ENCODE results near the gene PRSS27.
"Not testable (repeated sequence)": the region's sequence is repeated elsewhere in the genome, so short reads cannot be mapped to it uniquely, and the experiment has no call there.

PRSS27 gene

GRCh38 chr16:2698103-2698870, 21.7 kb downstream of the PRSS27 start:
- no peak for TF ChIP-seq CTCF (IDR thresholded peaks at IDR 0.05; ENCODE audit: control insufficient read depth, extremely low read depth, insufficient read depth)
- DNase-seq (ENCODE audit: low read depth) = no peak
- H3K4me3 ChIP-seq (ENCODE audit: low read depth, low read length) = no peak overlapping the region

GRCh38 chr16:2697401-2697948, 22.5 kb downstream of the PRSS27 start:
- no peak for DNase-seq (ENCODE audit: low read depth)
- TF ChIP-seq CTCF (IDR thresholded peaks at IDR 0.05; ENCODE audit: control insufficient read depth, extremely low read depth, insufficient read depth) = no peak
- H3K4me3 ChIP-seq (ENCODE audit: low read depth, low read length) = no peak overlapping the region

GRCh38 chr16:2696601-2697250, 23.3 kb downstream of the PRSS27 start:
- H3K4me3 ChIP-seq (ENCODE audit: low read depth, low read length) = not testable (repeated sequence)

GRCh38 chr16:2692948-2693651, 26.9 kb downstream of the PRSS27 start:
- DNase-seq (ENCODE audit: low read depth) = peak; percentile 66
- peak overlapping the region; percentile 16 for H3K4me3 ChIP-seq (ENCODE audit: low read depth, low read length)
- no peak for TF ChIP-seq CTCF (IDR thresholded peaks at IDR 0.05; ENCODE audit: control insufficient read depth, extremely low read depth, insufficient read depth)

More at GRCh38 chr16:2696601-2697250, 23.3 kb downstream of the PRSS27 start:
- DNase-seq (ENCODE audit: low read depth) = not testable (repeated sequence)

- no peak for TF ChIP-seq CTCF (IDR thresholded peaks at IDR 0.05; ENCODE audit: control insufficient read depth, extremely low read depth, insufficient read depth)
- DNase-seq (ENCODE audit: low read depth) = peak; percentile 22
These were observed 27.6 kb downstream of the PRSS27 start for GRCh38 chr16:2692251-2692947.

GRCh38 chr16:2691491-2692248, 28.4 kb downstream of the PRSS27 start:
- H3K4me3 ChIP-seq (ENCODE audit: low read depth, low read length) = peak overlapping the region; percentile 39
- peak; percentile 76 for DNase-seq (ENCODE audit: low read depth)
- TF ChIP-seq CTCF (IDR thresholded peaks at IDR 0.05; ENCODE audit: control insufficient read depth, extremely low read depth, insufficient read depth) = no peak

More at GRCh38 chr16:2692251-2692947, 27.6 kb downstream of the PRSS27 start:
- H3K4me3 ChIP-seq (ENCODE audit: low read depth, low read length) = peak overlapping the region; percentile 39
